Sciatic nerve (tissue), 2 donors: ENCODE data around the gene PARP11. TPM values are rescaled to one million over a fixed set of nuclear protein-coding genes. Genes with fewer than 3 reads are reported as not detected.
"Not testable (repeated sequence)": the region's sequence is repeated elsewhere in the genome, so short reads cannot be mapped to it uniquely, and the experiment has no call there.

Source experiments
- ATAC-seq: fragments of 200-7000 bp; cut with Tn5 transposase; one replicate; pipeline ENCODE4 v1.9.1; 2020; ENCODE audit warnings: mild to moderate bottlenecking, moderate library complexity
- DNase-seq: peaks from one replicate; pipeline ENCODE4 v3.0.0-alpha.2; 2020; ENCODE audit warnings: low spot score
- intact Hi-C: fragments of 100-400 bp; cut with DNase I; formaldehyde crosslinking; loops from one replicate; pipeline ENCODE4 v1.14.2; 2022
- total RNA-seq: library from RNA; stranded (reverse); fragmentation: NEBNext Ultra II Directional; extraction: Animal tissue kit (Norgen Biotek cat#: 25700); gene quantifications from one replicate; pipeline ENCODE4 v1.2.1, GENCODE V29; 2021
- donor health status: DM: no; HTN: no; CAD: no.
- donor health status: DM: no; HTN: no; CAD: no.

The PARP11 gene
- total RNA-seq, 1 donor from 2014 or later: 16.7 TPM

- ATAC-seq: peak; percentile 84
- intact Hi-C loops: loop anchor here (5.0 to 10.0 kb wide), 2 partner anchors 147 to 389 kb away; partner anchors contain the start of gene CCND2
- no peak for DNase-seq
Measured at GRCh38 chr12:3885277-3886094, 12.3 kb upstream of the PARP11 start.

- no peak for DNase-seq
- intact Hi-C loops: loop anchor here (5.0 to 10.0 kb wide), 2 partner anchors 148 to 390 kb away; partner anchors contain the start of gene CCND2
- no peak for ATAC-seq
Measured at GRCh38 chr12:3884671-3885070, 11.5 kb upstream of the PARP11 start.

GRCh38 chr12:3882896-3883564 is 9.8 kb upstream of the PARP11 start:
- intact Hi-C loops: loop anchor here (10.0 kb wide), 1 partner anchor 392 kb away; the partner anchor contains the start of gene CCND2
- DNase-seq: no peak
- peak; percentile 69 for ATAC-seq

DNA sequence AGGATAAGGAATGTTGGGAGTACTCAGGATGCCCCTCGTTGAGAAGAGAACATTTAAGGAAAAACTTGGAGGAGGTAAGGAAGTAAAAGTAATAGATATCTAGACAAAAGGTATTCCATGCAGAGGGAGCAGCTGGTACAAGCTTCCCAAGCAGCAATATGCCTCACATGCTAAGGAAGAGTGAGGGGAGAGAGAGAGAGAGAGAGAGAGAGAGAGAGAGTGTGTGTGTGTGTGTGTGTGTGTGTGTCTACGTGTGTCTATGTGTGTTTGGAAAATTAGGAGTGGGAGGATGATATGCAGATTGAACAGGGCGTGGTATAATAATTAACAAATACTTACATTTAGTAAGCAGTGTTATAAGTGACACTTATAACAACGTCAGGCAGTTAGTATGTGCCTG is 9.2 kb upstream of the PARP11 start:
- intact Hi-C loops: loop anchor here (10.0 kb wide), 1 partner anchor 392 kb away; the partner anchor contains the start of gene CCND2
- DNase-seq: no peak

DNA sequence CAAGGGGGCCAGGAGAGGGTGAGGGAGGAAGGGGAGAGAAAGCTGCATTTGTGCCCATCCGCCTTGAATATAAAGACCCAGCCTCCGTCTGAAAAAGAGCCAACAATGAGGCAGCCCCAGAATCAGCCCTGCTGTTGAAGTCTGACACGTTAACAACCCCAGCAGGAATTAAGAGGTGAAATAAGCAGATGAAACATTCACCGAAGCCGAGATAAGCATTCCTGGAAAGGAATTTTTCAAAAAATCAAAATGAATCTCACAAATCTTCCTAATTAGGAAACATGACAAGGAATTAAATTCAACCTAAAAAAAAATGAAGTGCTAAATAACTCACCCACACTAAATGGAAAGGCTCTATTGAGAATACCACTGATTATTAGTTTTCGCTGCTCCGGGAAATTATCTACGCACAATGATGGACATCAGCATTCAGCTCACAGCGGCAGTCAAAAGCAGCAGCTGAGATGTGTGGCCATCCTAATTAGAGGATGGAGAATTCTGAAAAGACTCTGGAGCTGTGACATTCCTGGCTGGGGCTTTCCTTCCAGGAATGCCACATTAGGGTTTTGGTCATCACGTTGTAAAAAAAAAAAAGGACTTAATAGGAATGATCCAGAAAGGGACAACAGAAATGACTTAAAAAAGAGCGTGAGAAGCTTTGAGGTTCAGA is 8.2 kb upstream of the PARP11 start:
- ATAC-seq: no peak
- DNase-seq: no peak
- intact Hi-C loops: loop anchor here (10.0 kb wide), 1 partner anchor 393 kb away; the partner anchor contains the start of gene CCND2

More for the DNA sequence above, 9.2 kb upstream of the PARP11 start:
- no peak for ATAC-seq

DNA sequence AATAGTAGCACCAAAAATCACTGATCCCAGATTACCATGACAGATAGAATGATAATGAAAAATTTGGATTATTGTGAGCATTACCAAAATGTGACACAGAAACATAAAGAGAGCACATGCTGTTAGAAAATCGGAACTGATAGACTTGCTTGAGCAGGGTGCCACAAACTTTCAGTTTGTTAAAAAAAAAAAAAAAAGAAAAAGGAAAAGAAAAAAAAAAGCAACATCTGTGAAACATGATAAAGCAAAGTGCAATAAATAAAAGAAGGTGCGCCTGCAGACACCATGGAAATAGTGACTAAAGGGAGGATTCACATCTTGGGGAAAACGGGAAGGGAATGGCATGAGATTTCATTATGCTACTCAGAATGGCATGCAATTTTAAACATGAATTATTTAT is 6.6 kb upstream of the PARP11 start:
- ATAC-seq (no peak), DNase-seq (no peak)
- intact Hi-C loops: loop anchor here (10.0 kb wide), 1 partner anchor 395 kb away; the partner anchor contains the start of gene CCND2

- DNase-seq (no peak), ATAC-seq (no peak)
- intact Hi-C loops: no loop called here
Measured at GRCh38 chr12:3871356-3871755, 1.8 kb downstream of the PARP11 start.

DNA sequence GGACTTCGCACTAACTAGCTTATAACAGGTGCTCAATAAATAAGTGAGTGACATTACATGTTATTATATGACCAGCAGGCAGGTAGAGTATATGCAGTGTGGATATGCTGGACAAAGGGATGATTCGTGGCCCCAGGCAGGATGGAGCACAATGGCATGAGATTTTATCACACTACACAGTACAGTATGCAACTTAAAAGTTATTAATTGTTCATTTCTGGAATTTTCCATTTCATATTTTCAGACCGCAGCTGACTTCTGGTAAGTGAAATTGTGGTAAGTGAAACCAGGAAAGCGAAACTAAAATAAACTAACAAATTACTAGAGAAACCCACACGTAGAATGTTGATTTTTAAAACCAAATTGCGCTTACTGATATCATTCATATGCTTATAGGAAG is 3.3 kb downstream of the PARP11 start:
- no peak for ATAC-seq
- intact Hi-C loops: loop anchor here (5.0 kb wide), 1 partner anchor 938 kb away; no protein-coding TSS in a partner anchor

DNA sequence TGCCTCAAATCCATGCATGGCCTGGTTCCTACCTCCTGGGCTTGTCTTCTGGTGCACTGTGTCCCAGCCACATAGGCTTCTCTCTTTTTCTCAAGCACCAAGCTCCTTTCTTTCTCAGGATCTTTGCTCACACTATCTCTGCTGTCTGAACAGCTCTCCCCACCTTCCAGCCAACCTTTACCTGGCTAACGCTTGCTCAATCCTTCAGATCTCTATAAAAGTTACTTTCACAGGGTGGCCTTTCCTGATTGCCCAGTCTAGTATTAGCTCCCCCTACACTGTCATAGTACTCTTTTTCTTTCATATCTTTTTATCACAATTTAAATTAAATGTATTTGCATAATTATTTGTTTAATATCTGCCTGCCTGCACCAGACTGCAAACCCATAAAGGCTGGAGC is 3.8 kb downstream of the PARP11 start:
- intact Hi-C loops: loop anchor here (5.0 kb wide), 1 partner anchor 937 kb away; no protein-coding TSS in a partner anchor
- no peak for ATAC-seq
- DNase-seq: no peak

More for the DNA sequence above, 3.3 kb downstream of the PARP11 start:
- no peak for DNase-seq

- ATAC-seq (no peak), DNase-seq (no peak)
- intact Hi-C loops: no loop called here
Measured at GRCh38 chr12:3863756-3864155, 9.4 kb downstream of the PARP11 start.

GRCh38 chr12:3842517-3842916 is 30.7 kb downstream of the PARP11 start:
- DNase-seq (no peak), ATAC-seq (no peak)
- intact Hi-C loops: no loop called here

DNA sequence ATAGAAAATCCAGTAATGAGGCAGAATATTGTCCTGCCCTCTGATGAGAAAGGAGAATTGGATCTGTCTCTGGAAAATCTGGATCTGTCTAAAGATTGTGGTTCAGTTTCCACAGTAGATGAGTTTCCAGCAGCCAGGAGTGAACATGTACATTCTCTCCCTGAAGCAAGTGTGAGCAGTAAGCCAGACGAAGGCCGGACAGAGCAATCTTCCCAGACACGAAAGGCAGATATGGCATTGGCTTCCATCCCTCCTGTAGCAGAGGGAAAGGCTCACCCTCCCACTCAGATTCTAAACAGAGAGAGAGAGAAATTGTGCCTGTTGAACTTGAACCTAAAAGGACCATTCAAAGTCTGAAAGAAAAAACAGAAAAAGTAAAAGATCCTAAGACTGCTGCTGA is 31.4 kb downstream of the PARP11 start:
- intact Hi-C loops: no loop called here
- DNase-seq: no peak
- no peak for ATAC-seq

DNA sequence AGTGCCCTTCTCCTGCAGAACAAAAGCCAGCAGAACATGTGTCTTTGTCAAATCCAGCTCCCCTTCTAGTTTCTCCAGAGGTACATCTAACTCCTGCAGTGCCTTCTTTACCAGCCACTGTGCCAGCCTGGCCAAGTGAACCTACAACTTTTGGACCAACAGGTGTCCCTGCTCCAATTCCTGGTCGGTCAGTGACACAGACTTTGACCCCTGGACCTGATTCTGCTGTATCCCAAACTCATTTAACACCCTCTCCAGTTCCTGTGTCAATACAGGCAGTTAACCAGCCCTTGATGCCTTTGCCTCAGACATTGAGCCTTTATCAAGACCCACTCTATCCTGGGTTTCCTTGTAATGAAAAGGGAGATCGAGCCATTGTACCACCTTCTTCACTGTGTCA is 32.4 kb downstream of the PARP11 start:
- intact Hi-C loops, ATAC-seq, DNase-seq: not testable (repeated sequence)

DNA sequence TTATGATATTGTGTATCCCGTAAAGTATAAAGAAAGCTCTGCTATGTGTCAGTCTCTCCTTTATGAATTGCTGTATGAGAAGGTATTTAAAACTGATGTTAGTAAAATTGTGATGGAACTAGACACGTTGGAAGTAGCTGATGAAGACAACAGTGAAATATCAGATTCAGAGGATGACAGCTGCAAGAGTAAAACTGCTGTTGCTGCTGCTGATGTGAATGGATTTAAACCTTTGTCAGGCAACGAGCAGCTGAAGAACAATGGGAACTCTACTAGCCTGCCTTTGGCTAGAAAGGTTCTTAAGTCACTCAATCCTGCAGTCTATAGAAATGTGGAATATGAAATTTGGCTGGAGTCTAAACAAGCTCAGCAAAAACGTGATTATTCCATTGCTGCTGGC is 33.5 kb downstream of the PARP11 start:
- DNase-seq, ATAC-seq, intact Hi-C loops: not testable (repeated sequence)

- ATAC-seq, intact Hi-C loops, DNase-seq: not testable (repeated sequence)
Measured at GRCh38 chr12:3838701-3839548, 34.3 kb downstream of the PARP11 start.

- DNase-seq (no peak), ATAC-seq (no peak)
- intact Hi-C loops: no loop called here
Measured at GRCh38 chr12:3838076-3838475, 35.1 kb downstream of the PARP11 start.

- intact Hi-C loops: no loop called here
- ATAC-seq: no peak
Measured at GRCh38 chr12:3837049-3837448, 36.1 kb downstream of the PARP11 start.

GRCh38 chr12:3836641-3837040 is 36.6 kb downstream of the PARP11 start:
- ATAC-seq: no peak
- intact Hi-C loops: no loop called here
- DNase-seq: no peak

More at GRCh38 chr12:3837049-3837448, 36.1 kb downstream of the PARP11 start:
- no peak for DNase-seq
